Kidney (tissue), 14 donors: Measurements from ENCODE around the gene SLCO3A1. TPM values are rescaled to one million over a fixed set of nuclear protein-coding genes. Genes with fewer than 3 reads are reported as not detected.

Source experiments
- DNase-seq, 5 donors: peaks; one replicate each; pipeline ENCODE4 v3.0.0-alpha.2; 2013 to 2020
- FAIRE-seq: peaks from 2 replicates; lab custom pipeline; 2012; peaks lifted over from hg19 to GRCh38; lab: Jason Lieb, UNC
- H3K27ac ChIP-seq, 2 donors: one replicate each; pipeline ENCODE4 v1.7.0; 2013; ENCODE audit warnings: low read depth in 2 of 2, low read length in 2 of 2, inconsistent platforms in 1 of 2
- H3K27me3 ChIP-seq: one replicate; pipeline ENCODE4 v1.7.1; 2013; ENCODE audit warnings: low read length, inconsistent platforms; ENCODE audit not compliant: control insufficient read depth, insufficient read depth
- H3K36me3 ChIP-seq, 3 donors: one replicate each; pipeline versions ENCODE4 v1.7.0 to v1.7.1; 2013; ENCODE audit warnings: low read length in 3 of 3, control low read depth in 1 of 3, inconsistent platforms in 1 of 3; ENCODE audit not compliant: insufficient read depth in 3 of 3, control insufficient read depth in 2 of 3
- H3K4me1 ChIP-seq, 3 donors: one replicate each; pipeline versions ENCODE4 v1.7.0 to v1.7.1; 2013; ENCODE audit warnings: low read length in 3 of 3, inconsistent platforms in 1 of 3, low read depth in 1 of 3; ENCODE audit not compliant: control insufficient read depth in 2 of 3, insufficient read depth in 2 of 3
- H3K4me3 ChIP-seq, 3 donors: one replicate each; pipeline versions ENCODE4 v1.7.0 to v1.8.1; 2013; ENCODE audit warnings: low read length in 3 of 3, control low read depth in 1 of 3, inconsistent platforms in 1 of 3
- H3K9ac ChIP-seq, 3 donors: one replicate each; pipeline versions ENCODE4 v1.7.0 to v1.7.1; 2013; ENCODE audit warnings: low read length in 3 of 3, control low read depth in 1 of 3, inconsistent platforms in 1 of 3
- H3K9me3 ChIP-seq, 3 donors: one replicate each; pipeline versions ENCODE4 v1.7.0 to v1.7.1; 2013; ENCODE audit warnings: low read length in 3 of 3, control low read depth in 1 of 3, inconsistent platforms in 1 of 3; ENCODE audit not compliant: control insufficient read depth in 2 of 3, insufficient read depth in 1 of 3
- intact Hi-C: fragments of 100-400 bp; cut with DNase I; formaldehyde crosslinking; loops from one replicate; pipeline ENCODE4 v1.11.1; 2022
- polyA plus RNA-seq: library from polyadenylated mRNA; stranded (reverse); fragments of 350-450 nt; fragmentation: Illumina TruSeq; extraction: RNeasy Lipid Tissue Mini Kit (QIAGEN cat#74804); gene quantifications from one replicate; pipeline ENCODE4 v1.2.3, GENCODE V29; 2014; ENCODE audit warnings: low read depth, low replicate concordance; ENCODE audit not compliant: insufficient read depth
- total RNA-seq: library from RNA; stranded (reverse); fragmentation: NEBNext Ultra II Directional; extraction: Animal tissue kit (Norgen Biotek cat#: 25700); gene quantifications from one replicate; pipeline ENCODE4 v1.2.1, GENCODE V29; 2021
- TF ChIP-seq, protein P1 (sequence below): IDR thresholded peaks from 3 replicates; pipeline ENCODE4 v1.5.1; 2012; ENCODE audit warnings: mild to moderate bottlenecking, moderate library complexity, borderline replicate concordance; ENCODE audit not compliant: insufficient read depth; ENCODE audit errors: extremely low read depth
- donor health status: control.
- donor health status: control.
- donor health status: control.
- donor health status: control.
- donor health status: control.
- donor health status: DM: yes; HTN: yes; CAD: no.
- donor health status: Normal renal cell carcinoma (clear cell type).

Gene SLCO3A1
- total and polyA plus RNA-seq, 2 donors from 2014 or later, result 12.8 to 59.4 TPM

- H3K4me3 ChIP-seq, result peak overlapping the region in 1 of 3 donors; percentile 22
- H3K27me3 ChIP-seq, result no peaks in the 10 kb centered on the region
- no peak for FAIRE-seq
- no peak overlapping the region for H3K9ac ChIP-seq
- no peak for DNase-seq
- intact Hi-C loops, result no loop called here
- no peaks in the 10 kb centered on the region for H3K9me3 ChIP-seq
- H3K27ac ChIP-seq, result no peak overlapping the region
- TF ChIP-seq, protein P1, sequence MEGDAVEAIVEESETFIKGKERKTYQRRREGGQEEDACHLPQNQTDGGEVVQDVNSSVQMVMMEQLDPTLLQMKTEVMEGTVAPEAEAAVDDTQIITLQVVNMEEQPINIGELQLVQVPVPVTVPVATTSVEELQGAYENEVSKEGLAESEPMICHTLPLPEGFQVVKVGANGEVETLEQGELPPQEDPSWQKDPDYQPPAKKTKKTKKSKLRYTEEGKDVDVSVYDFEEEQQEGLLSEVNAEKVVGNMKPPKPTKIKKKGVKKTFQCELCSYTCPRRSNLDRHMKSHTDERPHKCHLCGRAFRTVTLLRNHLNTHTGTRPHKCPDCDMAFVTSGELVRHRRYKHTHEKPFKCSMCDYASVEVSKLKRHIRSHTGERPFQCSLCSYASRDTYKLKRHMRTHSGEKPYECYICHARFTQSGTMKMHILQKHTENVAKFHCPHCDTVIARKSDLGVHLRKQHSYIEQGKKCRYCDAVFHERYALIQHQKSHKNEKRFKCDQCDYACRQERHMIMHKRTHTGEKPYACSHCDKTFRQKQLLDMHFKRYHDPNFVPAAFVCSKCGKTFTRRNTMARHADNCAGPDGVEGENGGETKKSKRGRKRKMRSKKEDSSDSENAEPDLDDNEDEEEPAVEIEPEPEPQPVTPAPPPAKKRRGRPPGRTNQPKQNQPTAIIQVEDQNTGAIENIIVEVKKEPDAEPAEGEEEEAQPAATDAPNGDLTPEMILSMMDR, result no peak
- peaks cover 0 to 4% (median 0%) of the 10 kb centered on the region in 3 donors for H3K4me1 ChIP-seq
- no peaks in the 10 kb centered on the region for H3K36me3 ChIP-seq
Observed at GRCh38 chr15:92012368-92012629, 158.8 kb downstream of the SLCO3A1 start.

GRCh38 chr15:92012881-92013280 is 159.4 kb downstream of the SLCO3A1 start:
- Histone ChIP-seq H3K27me3 (no peaks in the 10 kb centered on the region), H3K4me1 (peaks cover 0 to 4% (median 0%) of the 10 kb centered on the region in 3 donors), H3K36me3 (no peaks in the 10 kb centered on the region), H3K27ac (no peak overlapping the region), H3K9me3 (no peaks in the 10 kb centered on the region), H3K9ac (no peak overlapping the region), H3K4me3 (no peak overlapping the region)
- TF ChIP-seq, protein P1, result no peak
- intact Hi-C loops, result no loop called here
- FAIRE-seq (no peak), DNase-seq (no peak)

- Histone ChIP-seq H3K27me3 (no peaks in the 10 kb centered on the region), H3K4me1 (peaks cover 0 to 4% (median 0%) of the 10 kb centered on the region in 3 donors), H3K36me3 (no peaks in the 10 kb centered on the region), H3K4me3 (no peak overlapping the region), H3K9me3 (no peaks in the 10 kb centered on the region), H3K9ac (no peak overlapping the region), H3K27ac (no peak overlapping the region)
- DNase-seq (no peak), FAIRE-seq (no peak)
- TF ChIP-seq, protein P1, result no peak
- intact Hi-C loops, result no loop called here
Observed at GRCh38 chr15:92014281-92015030, 160.9 kb downstream of the SLCO3A1 start.
